GM12864 (cell line): ENCODE results near the gene ITPRIPL2.

ENCODE experiments used
- DNase-seq: peaks from one replicate; pipeline ENCODE4 v3.0.0-alpha.2; 2011; ENCODE audit warnings: low read depth
- H3K4me3 ChIP-seq: 2 replicates; pipeline ENCODE4 v1.5.1; 2011; ENCODE audit warnings: mild to moderate bottlenecking, low read depth, low read length, control low read depth
- CTCF ChIP-seq: IDR thresholded peaks from 2 replicates; pipeline ENCODE4 v1.5.1; 2011; ENCODE audit warnings: low read depth, mild to moderate bottlenecking, moderate library complexity, low read length, control low read depth, inconsistent platforms; ENCODE audit errors: missing control alignments

The ITPRIPL2 gene

DNA sequence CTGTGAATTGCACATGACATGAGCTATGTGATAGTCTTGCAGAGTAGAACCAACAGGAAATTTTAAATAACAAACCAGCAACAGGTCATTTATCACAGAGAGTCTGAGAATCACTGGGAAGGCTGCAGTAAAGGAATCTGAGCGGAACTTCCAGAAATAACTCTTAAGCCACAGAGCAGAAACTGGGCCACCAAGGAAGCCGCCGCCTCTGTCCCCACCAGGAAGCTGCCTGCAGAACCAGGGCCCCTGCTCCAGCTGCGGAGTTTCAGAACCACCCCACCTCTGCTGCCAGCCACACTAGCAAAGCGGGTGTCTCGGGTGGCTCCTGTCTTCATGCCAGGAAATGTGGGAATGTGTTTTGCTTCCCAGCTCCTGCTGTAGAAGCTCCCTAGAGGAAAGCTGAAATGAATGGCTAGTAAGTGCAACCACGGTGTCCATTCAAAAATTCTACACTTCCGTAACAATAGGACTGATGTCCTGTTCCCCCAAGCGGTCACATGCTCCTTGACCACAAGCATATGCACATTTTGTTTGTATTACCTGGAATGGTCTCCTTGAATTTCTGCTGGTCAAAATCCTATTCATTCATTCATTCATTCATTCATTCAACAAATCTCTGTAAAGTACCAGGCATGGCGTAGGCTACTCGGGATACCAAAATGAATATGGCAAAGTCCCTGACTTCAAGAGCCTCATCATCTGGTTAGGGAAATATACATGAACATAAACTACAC, 7.7 kb upstream of the ITPRIPL2 start:
- no peak for DNase-seq
- no peak for TF ChIP-seq CTCF

GRCh38 chr16:19106625-19107020, 7.1 kb upstream of the ITPRIPL2 start:
- no peak for TF ChIP-seq CTCF
- no peak overlapping the region for H3K4me3 ChIP-seq
- DNase-seq, result no peak

More for the DNA sequence above, 7.7 kb upstream of the ITPRIPL2 start:
- H3K4me3 ChIP-seq, result no peak overlapping the region

DNA sequence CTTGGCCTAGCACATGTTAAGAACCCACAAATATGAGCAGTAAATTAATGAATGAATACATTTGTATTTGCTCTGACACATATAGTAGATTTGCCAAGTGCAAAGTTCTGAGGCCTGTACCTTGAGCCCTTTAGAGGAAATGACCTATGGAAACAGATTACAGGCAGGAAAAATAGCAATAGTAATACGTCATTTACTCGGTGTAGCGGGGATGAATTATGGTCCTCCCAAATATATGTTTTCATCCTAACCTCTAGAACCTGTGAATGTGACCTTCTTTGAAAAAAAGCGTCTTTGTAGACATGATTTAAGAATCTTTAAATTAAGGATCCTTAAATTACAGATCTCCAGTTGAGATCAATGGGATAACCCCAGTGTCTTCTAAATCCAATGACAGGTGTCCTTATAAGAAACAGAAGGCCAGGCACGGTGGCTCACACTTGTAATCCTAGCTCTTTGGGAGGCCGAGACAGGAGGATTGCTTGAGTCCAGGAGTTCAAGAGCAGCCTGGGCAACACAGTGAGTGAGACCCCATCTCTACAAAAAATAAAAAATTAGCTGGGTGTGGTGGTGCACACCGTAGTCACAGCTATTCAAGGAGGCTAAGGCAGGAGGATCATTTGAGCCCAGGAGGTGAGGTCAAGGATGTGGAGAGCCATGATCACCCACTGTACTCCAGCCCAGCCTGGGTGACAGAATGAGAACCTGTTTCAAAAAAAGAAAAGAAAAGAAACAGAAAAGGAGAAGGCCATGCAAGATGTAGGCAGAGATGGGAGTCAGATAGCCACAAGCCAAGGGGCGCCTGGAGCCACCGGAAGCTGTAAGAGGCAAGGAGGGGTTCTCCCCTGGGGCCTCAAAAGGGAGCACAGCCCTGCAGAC, 5.1 kb upstream of the ITPRIPL2 start:
- no peak overlapping the region for H3K4me3 ChIP-seq
- DNase-seq, result no peak
- TF ChIP-seq CTCF, result no peak

GRCh38 chr16:19109288-19109664, 4.5 kb upstream of the ITPRIPL2 start:
- no peak for TF ChIP-seq CTCF
- no peak for DNase-seq
- no peak overlapping the region for H3K4me3 ChIP-seq

DNA sequence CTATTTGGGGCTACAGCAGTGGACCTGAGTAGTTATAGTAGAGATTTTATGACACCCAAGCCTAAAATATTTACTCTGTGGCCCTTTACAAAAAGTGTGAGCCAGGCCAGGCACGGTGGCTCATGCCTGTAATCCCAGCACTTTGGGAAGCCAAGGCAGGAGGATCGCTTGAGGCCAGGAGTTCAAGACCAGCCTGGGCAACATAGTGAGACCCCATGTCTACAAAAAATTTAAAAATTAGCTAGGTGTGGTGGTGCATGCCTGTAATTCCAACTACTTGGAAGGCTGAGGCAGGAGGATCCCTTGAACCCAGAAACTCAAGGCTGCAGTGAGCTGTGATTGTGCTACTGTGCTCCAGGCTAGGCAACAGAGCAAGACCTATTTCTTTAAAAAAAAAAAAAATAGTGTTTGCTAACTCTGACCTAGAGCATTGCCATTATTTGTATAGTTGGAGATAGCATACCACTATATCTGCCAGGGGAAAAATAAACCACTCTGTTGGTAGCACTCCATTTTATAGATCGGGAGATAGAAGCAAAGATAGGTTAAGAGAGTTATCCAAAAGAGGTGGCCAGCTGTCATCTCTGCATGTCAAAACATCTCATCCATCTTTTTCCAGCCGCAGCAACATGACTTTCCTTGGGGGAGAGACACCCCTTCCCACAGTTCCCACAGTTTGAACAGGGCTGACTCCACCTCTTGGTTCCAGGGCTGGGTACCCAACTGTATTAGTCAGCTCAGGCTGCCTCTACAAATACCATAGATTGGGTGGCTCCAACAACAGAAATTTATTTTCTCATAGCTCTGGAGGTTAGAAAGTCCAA, 3.0 kb upstream of the ITPRIPL2 start:
- no peak overlapping the region for H3K4me3 ChIP-seq
- no peak for DNase-seq
- TF ChIP-seq CTCF, result no peak

DNA sequence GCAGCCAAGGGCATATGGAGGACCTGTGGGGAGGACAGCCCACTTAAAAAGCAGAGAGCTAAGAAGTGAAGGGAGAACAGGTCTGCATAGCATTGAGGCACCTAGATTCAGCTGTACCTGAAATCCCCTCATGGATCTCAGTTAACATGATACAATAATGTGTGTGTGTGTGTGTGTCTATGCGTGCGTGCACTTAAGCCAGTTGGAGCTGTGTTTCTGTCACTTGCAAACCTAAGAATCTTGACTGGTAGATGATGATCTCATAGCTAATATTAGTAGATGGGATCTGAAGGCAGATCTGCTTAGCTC, 1.7 kb upstream of the ITPRIPL2 start:
- DNase-seq, result no peak
- no peak overlapping the region for H3K4me3 ChIP-seq
- no peak for TF ChIP-seq CTCF
